ENCODE measurements around the gene HHATL. TPM values are rescaled to one million over a fixed set of nuclear protein-coding genes. Genes with fewer than 3 reads are reported as not detected.

HHATL gene
- polyA plus RNA-seq, 3 donors, result not detected

DNA sequence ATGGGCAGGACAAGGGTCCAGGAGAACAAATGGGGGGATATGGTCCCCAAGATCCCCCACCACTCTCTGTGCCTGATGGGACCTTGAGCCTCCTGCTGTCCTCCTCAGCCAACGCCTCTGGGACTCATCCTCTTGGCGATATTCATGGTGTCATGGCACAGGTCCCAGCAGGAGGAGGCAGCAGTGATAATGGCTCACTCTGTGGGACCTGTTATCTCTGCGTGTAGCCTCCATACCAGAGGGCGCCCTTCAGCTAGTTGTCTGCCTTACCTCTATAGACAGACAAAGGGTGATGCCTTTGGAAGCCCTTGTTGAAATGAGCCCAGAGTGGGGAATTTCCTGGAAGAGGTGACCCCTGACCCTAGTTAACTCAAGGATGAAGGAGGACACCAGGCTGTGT lies 41.7 kb downstream of the HHATL start:
- no peak overlapping the region for H3K4me3 Mint-ChIP-seq
- peaks cover 30% of the 10 kb centered on the region for H3K4me1 Mint-ChIP-seq
- H3K36me3 Mint-ChIP-seq, result peaks cover 22 to 49% of the 10 kb centered on the region in 2 donors
- DNase-seq, result no peak
- Histone ChIP-seq H3K9ac (ENCODE audit: insufficient read depth, low read length, poor library complexity, severe bottlenecking) (no peak overlapping the region), H3K4me2 (replicated peaks; ENCODE audit: extremely low read depth, low read length, poor library complexity, severe bottlenecking) (no peak overlapping the region), H3K36me3 (replicated peaks in 1 of 2; ENCODE audit: control insufficient read depth in 1 of 2, insufficient read depth in 2 of 2, low read length in 2 of 2) (peaks cover 8 to 36% of the 10 kb centered on the region in 2 donors), H3K27me3 (ENCODE audit: control insufficient read depth in 2 of 2, insufficient read depth in 2 of 2, low read length in 2 of 2) (no peaks in the 10 kb centered on the region), H3K9me3 (replicated peaks in 1 of 2; ENCODE audit: control insufficient read depth in 1 of 2, insufficient read depth in 1 of 2, low read length in 2 of 2) (no peaks in the 10 kb centered on the region), H2AFZ (ENCODE audit: insufficient read depth, low read depth, low read length, poor library complexity, severe bottlenecking) (no peak overlapping the region), H3K4me3 (replicated peaks in 1 of 3; ENCODE audit: low read depth in 2 of 3, low read length in 3 of 3) (no peak overlapping the region), H3K27ac (ENCODE audit: low read depth in 1 of 2, low read length in 2 of 2) (no peak overlapping the region), H3K4me1 (ENCODE audit: control insufficient read depth in 1 of 2, insufficient read depth in 2 of 2, low read length in 2 of 2) (peaks cover 13 to 29% of the 10 kb centered on the region in 2 donors), H4K20me1 (ENCODE audit: insufficient read depth, low read length) (peaks cover 24% of the 10 kb centered on the region), H3K79me2 (ENCODE audit: insufficient read depth, low read length) (peaks cover 13% of the 10 kb centered on the region)
- peaks cover 0 to 3% (median 1%) of the 10 kb centered on the region in 3 donors for H3K27me3 Mint-ChIP-seq (ENCODE audit: low read depth in 3 of 3)
- no peak overlapping the region for H3K27ac Mint-ChIP-seq
- H3K9me3 Mint-ChIP-seq, result peaks cover 0 to 3% (median 0%) of the 10 kb centered on the region in 7 donors
- intact Hi-C loops (cut with micrococcal nuclease), result no loop called here
- TF ChIP-seq, protein P1, sequence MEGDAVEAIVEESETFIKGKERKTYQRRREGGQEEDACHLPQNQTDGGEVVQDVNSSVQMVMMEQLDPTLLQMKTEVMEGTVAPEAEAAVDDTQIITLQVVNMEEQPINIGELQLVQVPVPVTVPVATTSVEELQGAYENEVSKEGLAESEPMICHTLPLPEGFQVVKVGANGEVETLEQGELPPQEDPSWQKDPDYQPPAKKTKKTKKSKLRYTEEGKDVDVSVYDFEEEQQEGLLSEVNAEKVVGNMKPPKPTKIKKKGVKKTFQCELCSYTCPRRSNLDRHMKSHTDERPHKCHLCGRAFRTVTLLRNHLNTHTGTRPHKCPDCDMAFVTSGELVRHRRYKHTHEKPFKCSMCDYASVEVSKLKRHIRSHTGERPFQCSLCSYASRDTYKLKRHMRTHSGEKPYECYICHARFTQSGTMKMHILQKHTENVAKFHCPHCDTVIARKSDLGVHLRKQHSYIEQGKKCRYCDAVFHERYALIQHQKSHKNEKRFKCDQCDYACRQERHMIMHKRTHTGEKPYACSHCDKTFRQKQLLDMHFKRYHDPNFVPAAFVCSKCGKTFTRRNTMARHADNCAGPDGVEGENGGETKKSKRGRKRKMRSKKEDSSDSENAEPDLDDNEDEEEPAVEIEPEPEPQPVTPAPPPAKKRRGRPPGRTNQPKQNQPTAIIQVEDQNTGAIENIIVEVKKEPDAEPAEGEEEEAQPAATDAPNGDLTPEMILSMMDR (IDR thresholded peaks at IDR 0.05), result no peak
- 78% methylated on average over 2 of the region's 4 CpGs for WGBS (ENCODE audit: insufficient coverage)

DNA sequence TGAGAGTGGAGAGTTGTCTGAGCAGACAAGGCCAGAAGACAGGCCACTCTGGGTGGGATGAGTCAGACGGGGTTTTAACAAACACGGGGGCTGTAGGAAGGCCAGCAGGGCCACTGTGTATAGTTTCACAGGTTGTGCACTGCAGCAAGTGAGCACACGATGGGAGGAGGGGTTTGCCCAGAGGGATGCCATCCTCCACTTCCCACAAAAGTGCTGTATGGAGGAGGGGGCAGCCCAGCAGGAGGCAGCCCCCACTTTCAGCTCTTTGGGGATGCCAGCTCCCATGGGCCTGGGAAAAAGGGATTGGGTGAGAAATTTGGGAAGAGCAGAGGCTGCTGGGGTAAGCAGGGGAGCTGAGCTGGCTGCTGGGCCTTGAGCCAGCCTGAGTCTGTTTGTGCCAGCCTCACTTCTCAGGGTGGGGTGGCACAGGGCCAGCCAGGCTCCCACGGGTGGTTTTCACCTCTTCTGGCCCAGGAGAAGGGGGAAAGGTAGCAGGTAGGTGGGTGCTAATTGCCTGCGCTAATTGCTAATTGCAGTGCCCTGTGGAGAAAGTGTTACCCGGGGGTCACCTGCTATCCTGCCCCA lies 42.4 kb downstream of the HHATL start:
- TF ChIP-seq, protein P1 (IDR thresholded peaks at IDR 0.05), result no peak
- DNase-seq, result no peak
- H3K36me3 Mint-ChIP-seq, result peaks cover 22 to 49% of the 10 kb centered on the region in 2 donors
- no peak overlapping the region for H2AFZ ChIP-seq (ENCODE audit: insufficient read depth, low read depth, low read length, poor library complexity, severe bottlenecking)
- H4K20me1 ChIP-seq (ENCODE audit: insufficient read depth, low read length), result peaks cover 31% of the 10 kb centered on the region
- no peaks in the 10 kb centered on the region for H3K9me3 ChIP-seq (replicated peaks in 1 of 2; ENCODE audit: control insufficient read depth in 1 of 2, insufficient read depth in 1 of 2, low read length in 2 of 2)
- H3K4me1 Mint-ChIP-seq, result peaks cover 36% of the 10 kb centered on the region
- H3K27ac Mint-ChIP-seq, result peak overlapping the region in 4 of 7 donors; percentile 38 to 65 (median 62)
- peaks cover 18 to 35% of the 10 kb centered on the region in 2 donors for H3K4me1 ChIP-seq (ENCODE audit: control insufficient read depth in 1 of 2, insufficient read depth in 2 of 2, low read length in 2 of 2)
- H3K27me3 ChIP-seq (ENCODE audit: control insufficient read depth in 2 of 2, insufficient read depth in 2 of 2, low read length in 2 of 2), result no peaks in the 10 kb centered on the region
- H3K9ac ChIP-seq (ENCODE audit: insufficient read depth, low read length, poor library complexity, severe bottlenecking), result no peak overlapping the region
- no peak overlapping the region for H3K4me3 ChIP-seq (replicated peaks in 1 of 3; ENCODE audit: low read depth in 2 of 3, low read length in 3 of 3)
- H3K27ac ChIP-seq (ENCODE audit: low read depth in 1 of 2, low read length in 2 of 2), result peak overlapping the region in 1 of 2 donors; percentile 31
- peaks cover 0 to 3% (median 0%) of the 10 kb centered on the region in 7 donors for H3K9me3 Mint-ChIP-seq
- H3K79me2 ChIP-seq (ENCODE audit: insufficient read depth, low read length), result peaks cover 19% of the 10 kb centered on the region
- H3K4me2 ChIP-seq (replicated peaks; ENCODE audit: extremely low read depth, low read length, poor library complexity, severe bottlenecking), result no peak overlapping the region
- H3K4me3 Mint-ChIP-seq, result no peak overlapping the region
- peaks cover 8 to 36% of the 10 kb centered on the region in 2 donors for H3K36me3 ChIP-seq (replicated peaks in 1 of 2; ENCODE audit: control insufficient read depth in 1 of 2, insufficient read depth in 2 of 2, low read length in 2 of 2)
- 80% methylated on average over 3 of the region's 6 CpGs for WGBS (ENCODE audit: insufficient coverage)
- intact Hi-C loops (cut with micrococcal nuclease), result no loop called here
- peaks cover 0 to 3% (median 1%) of the 10 kb centered on the region in 3 donors for H3K27me3 Mint-ChIP-seq (ENCODE audit: low read depth in 3 of 3)

All from CD14-positive monocyte (primary cell).